Epithelial cell of esophagus (primary cell): ENCODE results near the gene CMTM8.

Experiments used
- DNase-seq: peaks from one replicate; pipeline ENCODE4 v3.0.0; 2010; ENCODE audit warnings: low read depth
- H3K4me3 ChIP-seq: 2 replicates; pipeline ENCODE4 v1.5.1; 2011; ENCODE audit warnings: mild to moderate bottlenecking, low read length, control low read depth
- TF ChIP-seq, protein P1 (sequence below): IDR thresholded peaks from 2 replicates; pipeline ENCODE4 v1.5.1; 2011; ENCODE audit warnings: low read depth, mild to moderate bottlenecking, low read length, control low read depth, inconsistent platforms; ENCODE audit not compliant: insufficient read depth; ENCODE audit errors: missing control alignments

CMTM8 gene

GRCh38 chr3:32216172-32216783 lies 22.2 kb upstream of the CMTM8 start:
- TF ChIP-seq, protein P1, sequence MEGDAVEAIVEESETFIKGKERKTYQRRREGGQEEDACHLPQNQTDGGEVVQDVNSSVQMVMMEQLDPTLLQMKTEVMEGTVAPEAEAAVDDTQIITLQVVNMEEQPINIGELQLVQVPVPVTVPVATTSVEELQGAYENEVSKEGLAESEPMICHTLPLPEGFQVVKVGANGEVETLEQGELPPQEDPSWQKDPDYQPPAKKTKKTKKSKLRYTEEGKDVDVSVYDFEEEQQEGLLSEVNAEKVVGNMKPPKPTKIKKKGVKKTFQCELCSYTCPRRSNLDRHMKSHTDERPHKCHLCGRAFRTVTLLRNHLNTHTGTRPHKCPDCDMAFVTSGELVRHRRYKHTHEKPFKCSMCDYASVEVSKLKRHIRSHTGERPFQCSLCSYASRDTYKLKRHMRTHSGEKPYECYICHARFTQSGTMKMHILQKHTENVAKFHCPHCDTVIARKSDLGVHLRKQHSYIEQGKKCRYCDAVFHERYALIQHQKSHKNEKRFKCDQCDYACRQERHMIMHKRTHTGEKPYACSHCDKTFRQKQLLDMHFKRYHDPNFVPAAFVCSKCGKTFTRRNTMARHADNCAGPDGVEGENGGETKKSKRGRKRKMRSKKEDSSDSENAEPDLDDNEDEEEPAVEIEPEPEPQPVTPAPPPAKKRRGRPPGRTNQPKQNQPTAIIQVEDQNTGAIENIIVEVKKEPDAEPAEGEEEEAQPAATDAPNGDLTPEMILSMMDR = no peak
- DNase-seq = no peak
- H3K4me3 ChIP-seq = no peak overlapping the region

DNA sequence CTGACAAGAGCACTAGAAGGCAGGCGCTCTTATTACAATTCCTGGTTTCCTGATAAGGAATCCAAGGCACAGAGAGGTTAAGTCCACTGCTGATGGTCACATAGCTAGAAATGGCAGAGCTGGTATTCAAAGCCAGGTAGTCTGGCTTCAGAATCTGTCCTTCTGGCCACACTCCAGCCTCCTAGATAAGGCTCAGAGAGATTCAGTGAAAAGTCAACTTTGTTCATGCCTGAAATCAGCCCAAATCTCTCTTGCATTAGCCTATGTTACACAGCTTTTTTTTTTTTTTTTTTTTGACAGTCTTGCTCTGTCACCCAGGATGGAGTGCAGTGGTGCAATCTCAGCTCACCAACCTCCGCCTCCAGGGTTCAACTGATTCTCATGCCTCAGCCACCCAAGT lies 21.1 kb upstream of the CMTM8 start:
- TF ChIP-seq, protein P1 = no peak
- DNase-seq = no peak
- no peak overlapping the region for H3K4me3 ChIP-seq

DNA sequence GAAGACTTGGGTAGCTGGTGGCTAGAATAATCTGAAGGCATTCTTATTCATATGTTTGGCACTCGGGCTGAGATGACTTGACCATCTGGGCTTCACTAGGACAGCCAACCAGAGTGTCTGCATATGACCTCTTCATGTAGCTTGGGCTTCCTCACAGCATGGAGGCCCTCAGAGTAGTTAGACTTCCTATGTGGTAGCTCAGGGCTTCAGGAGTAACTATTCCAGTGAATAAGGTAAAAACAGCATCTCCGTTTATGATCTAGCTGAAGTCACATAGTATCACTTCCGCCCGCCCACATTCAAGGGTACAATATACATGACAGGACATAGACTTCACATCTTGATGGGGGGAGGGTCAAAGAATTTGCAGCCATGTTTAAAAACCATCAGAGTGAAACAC lies 18.9 kb upstream of the CMTM8 start:
- no peak for DNase-seq
- H3K4me3 ChIP-seq = no peak overlapping the region
- TF ChIP-seq, protein P1 = no peak

GRCh38 chr3:32220006-32220405 lies 18.5 kb upstream of the CMTM8 start:
- TF ChIP-seq, protein P1 = no peak
- DNase-seq = peak; percentile 49
- H3K4me3 ChIP-seq = no peak overlapping the region

GRCh38 chr3:32222950-32223349 lies 15.5 kb upstream of the CMTM8 start:
- TF ChIP-seq, protein P1 = no peak
- no peak for DNase-seq

DNA sequence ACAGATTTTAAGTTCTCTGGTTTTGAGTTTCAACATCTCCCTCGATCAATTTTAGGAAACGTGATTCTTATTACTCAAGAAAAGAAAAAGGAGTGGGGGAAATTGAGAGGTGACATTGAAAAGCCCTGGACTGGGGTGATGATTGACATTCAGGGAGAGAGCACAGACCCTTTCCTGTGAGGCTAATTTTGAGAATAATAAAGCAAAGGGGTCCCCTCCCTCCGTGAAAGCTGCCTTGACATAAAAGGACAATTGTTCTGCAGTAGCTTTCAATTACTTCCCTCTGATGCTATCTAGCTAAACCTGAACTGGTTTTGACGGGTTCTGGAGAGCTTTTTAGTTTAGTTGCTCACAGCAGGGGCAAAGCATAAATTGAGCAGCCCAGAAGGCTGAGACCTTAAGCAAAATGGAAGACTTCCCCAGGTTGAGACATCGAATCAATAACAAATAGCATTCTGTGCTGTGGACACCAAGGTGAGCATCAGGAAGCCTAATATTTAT lies 14.4 kb upstream of the CMTM8 start:
- no peak for DNase-seq
- TF ChIP-seq, protein P1 = no peak
- no peak overlapping the region for H3K4me3 ChIP-seq

More at GRCh38 chr3:32222950-32223349, 15.5 kb upstream of the CMTM8 start:
- H3K4me3 ChIP-seq = no peak overlapping the region
